Activated CD4-positive, alpha-beta T cell treated with anti-CD3 and anti-CD28 coated beads, Interleukin-2, amount 10 ng/mL, durations not matched to agents 7 days and 5 days (primary cell): Measurements from ENCODE around the gene ATG9A. TPM values are rescaled to one million over a fixed set of nuclear protein-coding genes. Genes with fewer than 3 reads are reported as not detected.

Source experiments
- total RNA-seq, 2 experiments: library from RNA; stranded (reverse); gene quantifications; one replicate each; pipeline ENCODE4 v1.2.3, GENCODE V29; 2021

ATG9A gene
- total RNA-seq, 2 experiments from 2014 or later: 48.5 to 52.9 TPM

Other genes with a start within 250 kb of the ATG9A start
- gene FEV, start 244.5 kb downstream of the ATG9A start, total RNA-seq: not detected
- gene CRYBA2, start 236.2 kb downstream of the ATG9A start, total RNA-seq: not detected
- gene CFAP65, start 188.1 kb downstream of the ATG9A start, total RNA-seq: not detected
- not detected for gene IHH, start 168.7 kb downstream of the ATG9A start, total RNA-seq
- gene NHEJ1, start 68.8 kb downstream of the ATG9A start, total RNA-seq: 10 to 100 TPM; 18.1 to 20.3 TPM
- 1 to 10 TPM; 2.3 to 2.8 TPM for gene SLC23A3, start 59.6 kb downstream of the ATG9A start, total RNA-seq
- 10 to 100 TPM; 79.6 to 79.8 TPM for gene CNPPD1, start 52.7 kb downstream of the ATG9A start, total RNA-seq
- 100 to 1,000 TPM in 1 of 2 experiments, 10 to 100 TPM in 1; 95.1 to 102 TPM for gene RETREG2, start 51.4 kb downstream of the ATG9A start, total RNA-seq
- 10 to 100 TPM; 49.1 to 60.2 TPM for gene ZFAND2B, start 22.9 kb downstream of the ATG9A start, total RNA-seq
- 10 to 100 TPM; 10.0 to 10.3 TPM for gene ABCB6, start 10.7 kb downstream of the ATG9A start, total RNA-seq
- 100 to 1,000 TPM in 1 of 2 experiments, 10 to 100 TPM in 1; 92.0 to 100 TPM for gene ANKZF1, start 170 bp upstream of the ATG9A start, total RNA-seq
- gene GLB1L, start 15.8 kb upstream of the ATG9A start, total RNA-seq: 1 to 10 TPM; 3.3 to 3.4 TPM
- gene STK16, start 15.8 kb upstream of the ATG9A start, total RNA-seq: 10 to 100 TPM; 33.0 to 33.5 TPM
- gene TUBA4B, start 23.6 kb upstream of the ATG9A start, total RNA-seq: not detected
- 100 to 1,000 TPM; 261 to 339 TPM for gene TUBA4A, start 24.3 kb upstream of the ATG9A start, total RNA-seq
- gene DNAJB2, start 49.7 kb upstream of the ATG9A start, total RNA-seq: 10 to 100 TPM; 38.2 to 40.9 TPM
- not detected for gene PTPRN, start 79.8 kb upstream of the ATG9A start, total RNA-seq
- gene RESP18, start 103.1 kb upstream of the ATG9A start, total RNA-seq: not detected
- gene DNPEP, start 158.3 kb upstream of the ATG9A start, total RNA-seq: 10 to 100 TPM; 58.8 to 64.9 TPM
- not detected for gene DES, start 188.7 kb upstream of the ATG9A start, total RNA-seq
- 1 to 10 TPM; 2.0 to 2.6 TPM for gene SPEG, start 205.2 kb upstream of the ATG9A start, total RNA-seq